A549 (cell line): ENCODE data around the gene GNAO1. TPM values are rescaled to one million over a fixed set of nuclear protein-coding genes. Genes with fewer than 3 reads are reported as not detected.
A peak's percentile ranks its signal among the peaks of the same experiment; 100 is the strongest.

Source experiments
- ATAC-seq, 2 experiments: fragments of 200-7000 bp in 1 of 2; fragments of >200 bp in 1 of 2; cut with Nextera tagmentation in 1 of 2; cut with Tn5 transposase in 1 of 2; 3 replicates each; pipeline versions ENCODE4 v1.8.0 to v1.9.1; 2018 to 2020; ENCODE audit warnings: mild to moderate bottlenecking in 1 of 2, moderate library complexity in 1 of 2
- CTCF ChIA-PET: fragments of 300-600 bp; sonication (Branson Sonifier 250); formaldehyde crosslinking; extraction: SDS; loops from one replicate; lab custom pipeline; 2021; ENCODE audit warnings: antibody characterized with exemption, inconsistent platforms; lab: Yijun Ruan, JAX
- POLR2A ChIA-PET: fragments of 350-600 bp; formaldehyde crosslinking; extraction: SDS; loops from one replicate; lab custom pipeline; 2021; ENCODE audit warnings: antibody characterized with exemption, inconsistent platforms; lab: Yijun Ruan, JAX
- DNase-seq, 2 experiments: peaks; one replicate each; pipeline versions ENCODE4 v3.0.0 to v3.0.0-alpha.2; 2011 to 2016; ENCODE audit warnings: low read depth in 1 of 2, low spot score in 1 of 2
- FAIRE-seq: peaks from 2 replicates; lab custom pipeline; 2011; peaks lifted over from hg19 to GRCh38; lab: Jason Lieb, UNC
- H3K27ac ChIP-seq, 2 experiments: fragments of >200 bp; sonication (Bioruptor Twin); formaldehyde crosslinking; 3 replicates each; pipeline ENCODE4 v1.5.1; 2016 to 2017
- H3K4me1 ChIP-seq: fragments of >200 bp; sonication (Bioruptor Twin); formaldehyde crosslinking; 3 replicates; pipeline ENCODE4 v1.6.1; 2016
- H3K4me2 ChIP-seq: fragments of >200 bp; sonication (Bioruptor Twin); formaldehyde crosslinking; 3 replicates; pipeline ENCODE4 v1.6.1; 2016
- H3K4me3 ChIP-seq: fragments of >200 bp; sonication (Bioruptor Twin); formaldehyde crosslinking; 3 replicates; pipeline ENCODE4 v1.5.1; 2016
- H3K9me3 ChIP-seq: fragments of >200 bp; sonication (Bioruptor Twin); formaldehyde crosslinking; 3 replicates; pipeline ENCODE4 v1.6.1; 2016
- BCL3 ChIP-seq: fragments of >200 bp; sonication (Bioruptor Twin); formaldehyde crosslinking; IDR thresholded peaks from 3 replicates; pipeline ENCODE4 v1.6.1; 2016
- CEBPB ChIP-seq, 2 experiments: fragments of >200 bp in 1 of 2; sonication (Bioruptor Twin) in 1 of 2; formaldehyde crosslinking in 1 of 2; IDR thresholded peaks; 2 replicates each; pipeline ENCODE4 v1.6.1; 2012 to 2016
- CHD2 ChIP-seq: fragments of 150-350 bp; IDR thresholded peaks from 2 replicates; pipeline ENCODE4 v1.6.1; 2014; ENCODE audit warnings: low read length; ENCODE audit not compliant: partially characterized antibody
- CHD4 ChIP-seq: fragments of 200-600 bp; sonication (generic); IDR thresholded peaks from 2 replicates; pipeline ENCODE4 v1.6.1; 2016; ENCODE audit warnings: antibody characterized with exemption, mild to moderate bottlenecking, borderline replicate concordance
- EHF ChIP-seq: fragments of 250-450 bp; sonication (Bioruptor Pico); IDR thresholded peaks from 2 replicates; pipeline ENCODE4 v1.5.0; 2020; ENCODE audit warnings: mild to moderate bottlenecking
- FOXS1 ChIP-seq: fragments of 250-450 bp; sonication (Bioruptor Pico); IDR thresholded peaks from 2 replicates; pipeline ENCODE4 v1.5.0; 2020; ENCODE audit warnings: mild to moderate bottlenecking, moderate library complexity
- HMGXB4 ChIP-seq: fragments of 250-450 bp; sonication (Bioruptor Pico); IDR thresholded peaks from 2 replicates; pipeline ENCODE4 v1.5.0; 2021; ENCODE audit warnings: mild to moderate bottlenecking, moderate library complexity, borderline replicate concordance
- KDM1A ChIP-seq: fragments of 200-600 bp; sonication (generic); IDR thresholded peaks from 2 replicates; pipeline ENCODE4 v1.6.1; 2016; ENCODE audit warnings: low read depth, mild to moderate bottlenecking
- MYC ChIP-seq: IDR thresholded peaks from 2 replicates; pipeline ENCODE4 v1.6.1; 2012; ENCODE audit warnings: mild to moderate bottlenecking, inconsistent platforms, low read length, improper control_type of control experiment, borderline replicate concordance
- POLR2A ChIP-seq: IDR thresholded peaks from 2 replicates; pipeline ENCODE4 v1.6.1; 2012; ENCODE audit warnings: mild to moderate bottlenecking, low read length
- REST ChIP-seq: fragments of 200-600 bp; sonication (generic); IDR thresholded peaks from 2 replicates; pipeline ENCODE4 v1.6.1; 2016; ENCODE audit warnings: antibody characterized with exemption, mild to moderate bottlenecking, moderate library complexity
- ZC3H11A ChIP-seq: fragments of 450-650 bp; IDR thresholded peaks from 2 replicates; pipeline ENCODE4 v1.6.1; 2014; ENCODE audit warnings: antibody characterized with exemption, mild to moderate bottlenecking
- ZFP36 ChIP-seq: fragments of 450-650 bp; IDR thresholded peaks from 2 replicates; pipeline ENCODE4 v1.6.1; 2014; ENCODE audit warnings: borderline replicate concordance; ENCODE audit not compliant: partially characterized antibody
- WGBS: methylation state at CpG from one replicate; pipeline ENCODE4 v1.1.6; 2017; ENCODE audit errors: missing lambda C conversion rate; 5-methylcytosine and 5-hydroxymethylcytosine counted together
- polyA plus RNA-seq, 4 experiments: library from polyadenylated mRNA; depleted of rRNA in 3 of 4; stranded (reverse); fragments of >200 nt; fragmentation: RNase III in 1 of 4; extraction: RNeasy Plus Mini Kit Qiagen cat#74134 plus additional on column Dnase treatment in 1 of 4; gene quantifications; 2 replicates in 3 of 4; 3 replicates in 1 of 4; pipeline ENCODE4 v1.2.3, GENCODE V29; 2011 to 2017
- TF ChIP-seq, protein P1 (sequence below): fragments of 250-450 bp; sonication (Bioruptor Pico); IDR thresholded peaks from 2 replicates; pipeline ENCODE4 v1.5.0; 2020; ENCODE audit warnings: low read depth, mild to moderate bottlenecking, moderate library complexity

The GNAO1 gene
- polyA plus RNA-seq, 2 of the 4 experiments (the other 2 are of a cell fraction), result 0.22 to 0.23 TPM

GRCh38 chr16:56193951-56194726 is 2.9 kb downstream of the GNAO1 start:
- WGBS, result 50% methylated on average over 25 of the region's 48 CpGs
- TF ChIP-seq ZFP36 (no peak), ZC3H11A (no peak), REST (peak; percentile 86), CEBPB (IDR thresholded peaks at IDR 0.05) (no peak)
- TF ChIP-seq, all 56 proteins: peak for 1
- no peak overlapping the region for H3K27ac ChIP-seq
- peak; percentile 57 to 85 for ATAC-seq
- H3K4me1 ChIP-seq, result peaks cover 5% of the 10 kb centered on the region; the same call in 1 of the 3 replicates
- ChIA-PET CTCF (interaction anchor here (0.7 to 1.4 kb wide), 2 partner anchors 9 to 562 kb away, joined by 3 to 4 read pairs; no protein-coding TSS in a partner anchor), POLR2A (no interaction called here)
- DNase-seq, result peak; percentile 53 to 54
- 0 out of 3 replicates have a peak, but pooled peaks cover 2% of the 10 kb centered on the region for H3K9me3 ChIP-seq
- FAIRE-seq, result no peak
- peak overlapping the region; percentile 44; the same call in 2 of the 3 replicates for H3K4me2 ChIP-seq
- H3K4me3 ChIP-seq, result no peak overlapping the region

DNA sequence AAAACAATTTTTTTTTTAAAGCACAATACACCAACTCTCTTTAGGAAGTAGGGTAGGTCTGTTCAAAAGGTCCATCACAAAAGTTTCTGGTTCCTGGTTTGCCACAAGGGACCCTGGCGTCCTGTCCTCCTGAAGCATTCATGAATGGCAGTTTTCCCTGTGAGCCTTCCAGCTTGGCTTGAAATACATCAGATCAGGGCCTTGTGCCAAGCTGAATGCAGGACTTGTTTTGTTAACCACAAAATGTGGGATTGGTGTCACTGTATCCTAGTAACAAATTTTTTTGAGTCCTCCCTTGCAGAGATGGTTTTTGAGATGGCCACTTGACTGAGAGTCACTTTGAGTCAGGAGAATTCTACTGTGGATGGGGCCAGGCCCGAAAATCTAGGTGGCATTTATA is 3.9 kb downstream of the GNAO1 start:
- peaks cover 5% of the 10 kb centered on the region; the same call in 1 of the 3 replicates for H3K4me1 ChIP-seq
- CTCF ChIA-PET, result interaction anchor here (1.4 kb wide), 1 partner anchor 8 kb away, joined by 4 read pairs; no protein-coding TSS in a partner anchor
- TF ChIP-seq CHD2 (no peak), CEBPB (IDR thresholded peaks at IDR 0.05) (no peak), EHF (CRISPR knock-in tag) (no peak), CHD4 (no peak), HMGXB4 (CRISPR knock-in tag) (no peak), POLR2A (no peak), BCL3 (no peak), MYC (no peak), FOXS1 (CRISPR knock-in tag) (no peak), KDM1A (no peak)
- TF ChIP-seq, protein P1, sequence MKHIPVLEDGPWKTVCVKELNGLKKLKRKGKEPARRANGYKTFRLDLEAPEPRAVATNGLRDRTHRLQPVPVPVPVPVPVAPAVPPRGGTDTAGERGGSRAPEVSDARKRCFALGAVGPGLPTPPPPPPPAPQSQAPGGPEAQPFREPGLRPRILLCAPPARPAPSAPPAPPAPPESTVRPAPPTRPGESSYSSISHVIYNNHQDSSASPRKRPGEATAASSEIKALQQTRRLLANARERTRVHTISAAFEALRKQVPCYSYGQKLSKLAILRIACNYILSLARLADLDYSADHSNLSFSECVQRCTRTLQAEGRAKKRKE, result no peak
- H3K27ac ChIP-seq, result no peak overlapping the region
- POLR2A ChIA-PET, result no interaction called here
- ATAC-seq (no peak), DNase-seq (no peak), FAIRE-seq (no peak)
- H3K4me3 ChIP-seq, result no peak overlapping the region
- H3K9me3 ChIP-seq, result 0 out of 3 replicates have a peak, but pooled peaks cover 2% of the 10 kb centered on the region
- 31% methylated on average over 2 of the region's 2 CpGs for WGBS
- no peak overlapping the region for H3K4me2 ChIP-seq
